ENCODE results near the gene WIPF3.

- no peak for TF ChIP-seq RXRA (IDR thresholded peaks at IDR 0.05)
- TF ChIP-seq ZBTB33 (IDR thresholded peaks at IDR 0.05) = no peak
- no peak for TF ChIP-seq CTCF (IDR thresholded peaks at IDR 0.05; ENCODE audit: low read depth, low read length, missing input control)
- no peak for TF ChIP-seq MAX (IDR thresholded peaks at IDR 0.05)
- no peak for TF ChIP-seq NR2F2 (IDR thresholded peaks at IDR 0.05)
- no peak for TF ChIP-seq JUND (IDR thresholded peaks at IDR 0.05)
- no peak for TF ChIP-seq YY1 (IDR thresholded peaks at IDR 0.05)
- no peak for TF ChIP-seq ATF3 (IDR thresholded peaks at IDR 0.05)
- no peak for TF ChIP-seq TAF1 (conservative IDR thresholded peaks at IDR 0.05)
- no peak for TF ChIP-seq EGR1 (IDR thresholded peaks at IDR 0.05; ENCODE audit: low read depth in 2 of 2)
- TF ChIP-seq GABPA (IDR thresholded peaks at IDR 0.05 in 1 of 2, conservative IDR thresholded peaks at IDR 0.05 in 1 of 2) = no peak
These were observed 147.5 kb downstream of the WIPF3 start for GRCh38 chr7:29953726-29954347.

Measured in liver (tissue), 3 donors.